HFFc6 (cell line): ENCODE data around the gene ARHGAP40. TPM values are rescaled to one million over a fixed set of nuclear protein-coding genes. Genes with fewer than 3 reads are reported as not detected.
"Not testable (repeated sequence)": the region's sequence is repeated elsewhere in the genome, so short reads cannot be mapped to it uniquely, and the experiment has no call there.

Source experiments
- DNase-seq: peaks from one replicate; pipeline ENCODE4 v3.0.0-alpha.2; 2018
- H3K27ac Mint-ChIP-seq: 2 replicates; pipeline ENCODE4 v1.8.0; 2020; ENCODE audit warnings: mild to moderate bottlenecking, mixed read lengths
- H3K27me3 Mint-ChIP-seq: 2 replicates; pipeline ENCODE4 v1.8.0; 2021; ENCODE audit warnings: mild to moderate bottlenecking, moderate library complexity, mixed read lengths; ENCODE audit not compliant: insufficient read depth
- H3K36me3 Mint-ChIP-seq: 2 replicates; pipeline ENCODE4 v1.8.0; 2021; ENCODE audit warnings: low read depth, mixed read lengths
- H3K4me1 Mint-ChIP-seq: 2 replicates; pipeline ENCODE4 v1.8.0; 2020; ENCODE audit warnings: low read depth, mixed read lengths
- H3K4me3 Mint-ChIP-seq: 2 replicates; pipeline ENCODE4 v1.8.0; 2020; ENCODE audit warnings: mild to moderate bottlenecking, moderate library complexity, mixed read lengths
- H3K9me3 Mint-ChIP-seq: 2 replicates; pipeline ENCODE4 v1.8.0; 2020; ENCODE audit warnings: mild to moderate bottlenecking, mixed read lengths
- total RNA-seq, 6 experiments: library from RNA; stranded (reverse); fragmentation: NEBNext Ultra II Directional; extraction: Animal tissue kit (Norgen Biotek cat#: 25700); gene quantifications; 2 replicates in 1 of 6; 3 replicates in 5 of 6; pipeline ENCODE4 v1.2.3, GENCODE V29; 2021
- TF ChIP-seq, protein P1 (sequence below): fragments of 200-600 bp; sonication (generic); IDR thresholded peaks from 2 replicates; pipeline ENCODE4 v1.5.0; 2021; ENCODE audit warnings: antibody characterized with exemption, mild to moderate bottlenecking

ARHGAP40 gene
- total RNA-seq, 6 experiments from 2014 or later = 0.09 to 0.75 (median 0.48) TPM; not detected in 1

DNA sequence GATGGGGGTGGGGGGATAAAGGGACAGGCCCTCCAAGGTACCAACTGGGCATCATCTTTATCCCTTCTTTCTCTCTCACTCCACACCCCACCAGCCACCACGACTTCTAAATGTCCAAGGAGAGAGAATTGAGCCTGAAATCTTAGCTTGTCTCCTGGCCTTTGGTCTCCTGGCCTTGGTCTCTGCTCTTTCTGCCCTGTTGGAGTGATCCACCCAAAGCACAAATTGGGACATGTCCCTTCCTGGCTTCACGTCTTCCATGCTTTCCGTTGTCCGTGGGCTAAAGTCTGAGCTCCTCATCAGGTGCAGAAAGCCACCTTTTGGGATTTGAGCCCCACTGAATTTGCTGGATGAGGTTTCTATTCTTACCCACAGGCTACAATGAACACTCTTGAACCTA, 12.3 kb upstream of the ARHGAP40 start:
- Mint-ChIP-seq H3K4me3 (no peak overlapping the region), H3K9me3 (no peaks in the 10 kb centered on the region), H3K36me3 (no peaks in the 10 kb centered on the region), H3K27me3 (peaks cover 24% of the 10 kb centered on the region), H3K27ac (no peak overlapping the region), H3K4me1 (no peaks in the 10 kb centered on the region)
- no peak for DNase-seq
- TF ChIP-seq, protein P1, sequence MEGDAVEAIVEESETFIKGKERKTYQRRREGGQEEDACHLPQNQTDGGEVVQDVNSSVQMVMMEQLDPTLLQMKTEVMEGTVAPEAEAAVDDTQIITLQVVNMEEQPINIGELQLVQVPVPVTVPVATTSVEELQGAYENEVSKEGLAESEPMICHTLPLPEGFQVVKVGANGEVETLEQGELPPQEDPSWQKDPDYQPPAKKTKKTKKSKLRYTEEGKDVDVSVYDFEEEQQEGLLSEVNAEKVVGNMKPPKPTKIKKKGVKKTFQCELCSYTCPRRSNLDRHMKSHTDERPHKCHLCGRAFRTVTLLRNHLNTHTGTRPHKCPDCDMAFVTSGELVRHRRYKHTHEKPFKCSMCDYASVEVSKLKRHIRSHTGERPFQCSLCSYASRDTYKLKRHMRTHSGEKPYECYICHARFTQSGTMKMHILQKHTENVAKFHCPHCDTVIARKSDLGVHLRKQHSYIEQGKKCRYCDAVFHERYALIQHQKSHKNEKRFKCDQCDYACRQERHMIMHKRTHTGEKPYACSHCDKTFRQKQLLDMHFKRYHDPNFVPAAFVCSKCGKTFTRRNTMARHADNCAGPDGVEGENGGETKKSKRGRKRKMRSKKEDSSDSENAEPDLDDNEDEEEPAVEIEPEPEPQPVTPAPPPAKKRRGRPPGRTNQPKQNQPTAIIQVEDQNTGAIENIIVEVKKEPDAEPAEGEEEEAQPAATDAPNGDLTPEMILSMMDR = no peak

DNA sequence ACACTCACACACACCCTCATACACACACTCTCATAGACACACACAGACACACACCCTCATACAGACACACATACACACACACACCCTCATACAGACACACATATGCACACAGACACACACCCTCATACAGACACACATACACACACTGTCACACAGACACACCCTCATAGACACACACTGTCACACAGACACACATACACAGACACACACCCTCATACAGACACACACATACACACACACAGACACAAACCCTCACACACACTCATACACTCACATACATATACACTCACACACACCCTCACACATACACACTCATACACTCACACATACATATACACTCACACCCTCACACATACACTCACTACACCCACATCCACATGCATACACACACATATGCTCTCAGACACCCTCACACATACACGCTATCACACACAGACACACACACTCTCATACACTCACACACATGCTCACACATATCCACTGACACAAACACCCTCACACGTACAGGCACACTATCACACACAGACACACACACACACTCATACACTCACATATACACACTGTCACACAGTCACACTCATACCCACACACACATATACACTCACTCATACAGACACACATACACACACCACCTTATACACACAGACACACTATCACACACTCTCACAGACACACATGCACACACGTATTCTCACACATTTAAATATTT, 11.5 kb upstream of the ARHGAP40 start:
- no peaks in the 10 kb centered on the region for H3K36me3 Mint-ChIP-seq
- DNase-seq = no peak
- H3K4me3 Mint-ChIP-seq = no peak overlapping the region
- TF ChIP-seq, protein P1 = no peak
- H3K9me3 Mint-ChIP-seq = no peaks in the 10 kb centered on the region
- H3K27ac Mint-ChIP-seq = no peak overlapping the region
- H3K27me3 Mint-ChIP-seq = peaks cover 22% of the 10 kb centered on the region
- no peaks in the 10 kb centered on the region for H3K4me1 Mint-ChIP-seq

DNA sequence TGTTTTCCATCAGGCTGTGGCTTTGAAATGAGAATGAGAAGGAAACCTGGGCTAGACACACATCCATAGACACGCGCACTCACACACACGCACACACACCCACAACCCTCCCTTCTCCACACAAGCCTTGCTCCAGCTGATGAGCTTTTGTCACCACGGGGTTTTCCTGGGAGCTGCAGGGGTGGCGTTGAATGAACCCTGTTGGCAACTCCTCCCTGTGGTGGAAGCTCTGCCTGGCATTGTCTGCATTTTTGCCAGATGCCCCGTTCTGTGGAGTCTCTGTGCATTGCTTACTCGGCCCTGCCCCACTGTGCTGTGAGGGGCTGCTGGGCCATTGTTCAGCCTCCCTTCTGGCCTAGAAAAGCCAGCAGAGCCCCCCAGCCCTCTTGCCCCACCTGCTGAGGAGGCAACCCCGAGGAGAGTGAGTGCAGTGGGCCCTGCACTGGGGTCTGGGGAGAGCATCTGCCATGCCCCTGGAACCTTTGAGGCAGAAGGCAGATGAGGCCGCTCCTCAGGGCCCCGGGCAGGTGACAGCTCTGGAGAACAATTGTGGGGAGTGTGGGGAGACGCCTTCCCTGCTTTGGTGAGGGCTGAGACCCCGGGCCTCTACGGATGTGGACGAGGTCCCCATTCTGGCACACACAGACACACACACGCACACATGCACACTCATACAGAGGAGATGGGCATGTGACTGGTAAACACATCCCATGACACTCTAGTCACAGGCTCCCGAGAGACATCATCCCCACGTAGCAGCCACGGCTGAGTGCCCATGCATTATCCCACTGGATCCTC, 10.7 kb upstream of the ARHGAP40 start:
- Mint-ChIP-seq H3K4me1 (no peaks in the 10 kb centered on the region), H3K27me3 (peaks cover 18% of the 10 kb centered on the region), H3K4me3 (no peak overlapping the region), H3K36me3 (no peaks in the 10 kb centered on the region), H3K27ac (no peak overlapping the region), H3K9me3 (no peaks in the 10 kb centered on the region)
- TF ChIP-seq, protein P1 = no peak
- peak; percentile 4 for DNase-seq

DNA sequence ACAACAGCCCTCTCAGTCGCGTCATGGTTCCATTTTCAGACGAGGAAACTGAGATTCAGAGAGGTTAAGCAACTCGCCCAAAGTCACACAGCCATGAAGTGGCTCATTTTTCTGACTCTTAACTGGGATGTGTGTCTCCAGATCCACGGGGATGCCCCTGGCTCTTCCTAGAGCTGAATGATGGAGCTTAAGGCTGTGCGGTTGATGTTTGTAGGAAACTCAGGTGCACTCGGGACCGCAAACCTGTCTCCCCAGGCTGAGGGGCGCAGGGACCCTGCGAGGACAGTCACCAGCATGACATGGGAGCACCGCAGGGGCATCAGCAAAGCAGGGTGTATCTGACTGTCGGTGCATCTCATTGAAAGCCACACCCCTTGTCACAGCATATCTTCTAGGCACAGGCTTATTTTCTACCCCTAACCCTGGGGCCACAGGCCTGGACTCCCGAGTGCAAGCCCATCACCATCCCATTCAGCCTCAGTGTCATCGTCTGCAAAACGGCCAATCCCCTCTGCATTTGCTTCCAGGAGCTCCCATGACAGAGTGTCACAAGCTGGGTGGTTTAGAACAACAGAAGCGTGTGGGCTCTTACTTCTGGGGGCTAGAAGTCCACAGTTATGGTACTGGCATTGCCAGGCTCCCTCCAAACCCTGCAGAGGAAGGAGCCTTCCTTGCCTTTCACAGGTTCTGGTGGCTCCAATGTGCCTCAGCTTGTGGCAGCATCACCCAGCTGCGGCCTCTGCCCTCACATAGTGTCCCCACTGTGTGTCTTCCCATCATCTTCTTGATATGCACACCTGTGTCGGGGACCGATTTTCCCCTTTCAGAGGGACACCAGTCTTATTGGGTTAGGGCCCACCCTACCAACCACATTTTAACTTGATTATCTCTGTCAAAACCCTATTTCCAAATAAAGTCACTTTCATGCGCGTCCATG, 9.9 kb upstream of the ARHGAP40 start:
- H3K4me3 Mint-ChIP-seq = no peak overlapping the region
- H3K27ac Mint-ChIP-seq = no peak overlapping the region
- no peaks in the 10 kb centered on the region for H3K9me3 Mint-ChIP-seq
- no peak for DNase-seq
- H3K36me3 Mint-ChIP-seq = no peaks in the 10 kb centered on the region
- no peaks in the 10 kb centered on the region for H3K4me1 Mint-ChIP-seq
- peaks cover 13% of the 10 kb centered on the region for H3K27me3 Mint-ChIP-seq
- TF ChIP-seq, protein P1 = no peak

DNA sequence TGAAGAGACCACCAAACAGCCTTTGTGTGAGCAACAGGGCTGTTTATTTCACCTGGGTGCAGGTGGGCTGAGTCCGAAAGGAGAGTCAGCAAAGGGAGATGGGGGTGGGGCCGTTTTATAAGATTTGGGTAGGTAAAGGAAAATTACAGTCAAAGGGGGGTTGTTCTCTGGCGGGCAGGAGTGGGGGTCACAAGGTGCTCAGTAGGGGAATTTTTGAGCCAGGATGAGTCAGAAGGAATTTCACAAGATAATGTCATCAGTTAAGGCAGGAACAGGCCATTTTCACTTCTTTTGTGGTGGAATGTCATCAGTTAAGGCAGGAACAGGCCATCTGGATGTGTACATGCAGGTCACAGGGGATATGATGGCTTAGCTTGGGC, 9.2 kb upstream of the ARHGAP40 start:
- not testable (repeated sequence) for H3K4me1 Mint-ChIP-seq, H3K9me3 Mint-ChIP-seq, H3K27ac Mint-ChIP-seq, DNase-seq, H3K36me3 Mint-ChIP-seq, H3K4me3 Mint-ChIP-seq
- H3K27me3 Mint-ChIP-seq = peaks cover 11% of the 10 kb centered on the region

DNA sequence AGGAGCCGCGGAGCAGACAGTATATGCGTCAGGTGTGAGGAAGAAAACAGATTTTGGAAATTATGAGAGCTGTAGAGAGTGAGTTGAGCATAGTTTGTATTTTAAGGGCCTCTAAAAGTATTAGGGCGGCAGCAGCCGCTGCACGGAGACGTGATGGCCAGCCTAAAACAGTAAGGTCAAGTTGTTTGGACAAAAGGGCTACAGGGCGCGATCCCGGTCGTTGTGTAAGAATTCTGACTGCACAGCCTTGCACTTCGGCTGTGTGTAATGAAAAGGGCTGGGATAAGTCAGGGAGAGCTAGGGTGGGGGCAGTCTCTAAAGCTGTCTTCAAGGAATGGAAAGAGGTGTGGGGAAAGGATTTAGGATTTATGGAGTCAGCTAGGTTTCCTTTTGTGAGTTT, 7.3 kb upstream of the ARHGAP40 start:
- not testable (repeated sequence) for H3K27ac Mint-ChIP-seq, DNase-seq, H3K36me3 Mint-ChIP-seq, H3K9me3 Mint-ChIP-seq, H3K4me3 Mint-ChIP-seq, H3K4me1 Mint-ChIP-seq
- H3K27me3 Mint-ChIP-seq = peaks cover 15% of the 10 kb centered on the region

DNA sequence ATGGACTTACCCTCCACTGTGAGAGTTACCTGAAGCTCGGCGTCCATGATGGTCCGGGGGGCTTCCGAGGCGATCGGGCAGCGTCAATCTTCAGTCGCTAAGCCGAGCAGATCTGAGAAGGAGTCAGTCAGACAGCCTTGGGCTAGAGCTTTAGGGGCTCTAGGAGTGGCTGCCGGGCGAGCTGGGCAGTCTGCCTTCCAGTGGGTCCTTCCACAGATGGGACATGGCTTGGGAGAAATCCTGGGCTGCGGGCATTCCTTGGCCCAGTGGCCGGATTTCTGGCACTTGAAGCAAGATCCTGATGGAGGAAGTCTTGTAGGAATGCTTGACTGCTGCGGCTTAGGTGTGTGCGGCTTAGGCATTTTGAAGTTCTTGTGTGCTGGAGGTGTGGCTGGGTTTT, 5.7 kb upstream of the ARHGAP40 start:
- H3K4me1 Mint-ChIP-seq, H3K36me3 Mint-ChIP-seq, H3K27ac Mint-ChIP-seq, H3K9me3 Mint-ChIP-seq, DNase-seq, H3K4me3 Mint-ChIP-seq: not testable (repeated sequence)
- peaks cover 18% of the 10 kb centered on the region for H3K27me3 Mint-ChIP-seq
